K562 (cell line): ENCODE measurements around the gene C1orf167. TPM values are rescaled to one million over a fixed set of nuclear protein-coding genes. Genes with fewer than 3 reads are reported as not detected.

Experiments used
- E2F5 ChIP-seq: sonication (generic); formaldehyde crosslinking; IDR thresholded peaks from 2 replicates; pipeline ENCODE4 v1.8.0; 2022; ENCODE audit warnings: mild to moderate bottlenecking, missing genetic modification reagents
- EGR1 ChIP-seq: fragments of 450-650 bp; conservative IDR thresholded peaks from 2 replicates; pipeline ENCODE4 v1.6.1; 2017; ENCODE audit warnings: mild to moderate bottlenecking
- EP300 ChIP-seq: IDR thresholded peaks from 2 replicates; pipeline ENCODE4 v1.6.1; 2012; ENCODE audit warnings: low read length, improper control_type of control experiment
- HDAC8 ChIP-seq: fragments of 450-650 bp; IDR thresholded peaks from 2 replicates; pipeline ENCODE4 v1.6.1; 2016; ENCODE audit warnings: mild to moderate bottlenecking, missing genetic modification characterization, moderate library complexity, missing compliant biosample characterization
- NCOA2 ChIP-seq, 2 experiments: fragments of 450-650 bp; IDR thresholded peaks; 2 replicates each; pipeline ENCODE4 v1.6.1; 2018; ENCODE audit warnings: mild to moderate bottlenecking in 2 of 2, moderate library complexity in 1 of 2; ENCODE audit not compliant: partially characterized antibody in 2 of 2
- NONO ChIP-seq, 2 experiments: fragments of 200-400 bp in 1 of 2; fragments of 450-650 bp in 1 of 2; formaldehyde crosslinking in 1 of 2; IDR thresholded peaks; 2 replicates each; pipeline ENCODE4 v1.6.1; 2017; ENCODE audit warnings: low read depth in 2 of 2, mild to moderate bottlenecking in 2 of 2, moderate library complexity in 2 of 2, low read length in 1 of 2
- RFX5 ChIP-seq: IDR thresholded peaks from 2 replicates; pipeline ENCODE4 v1.6.1; 2011; ENCODE audit warnings: low read depth, mild to moderate bottlenecking, improper control_type of control experiment, low read length
- STAT6 ChIP-seq: sonication (generic); formaldehyde crosslinking; IDR thresholded peaks from 2 replicates; pipeline ENCODE4 v1.8.1; 2023; ENCODE audit warnings: mild to moderate bottlenecking, missing genetic modification reagents
- ZBTB11 ChIP-seq, 3 experiments: fragments of 200-800 bp in 1 of 3; fragments of 250-450 bp in 1 of 3; fragments of 450-650 bp in 1 of 3; sonication (Bioruptor Pico) in 1 of 3; sonication (Bioruptor generic) in 1 of 3; formaldehyde crosslinking in 1 of 3; IDR thresholded peaks; 2 replicates each; pipeline versions ENCODE4 v1.6.1 to v1.8.0; 2016 to 2022; ENCODE audit warnings: mild to moderate bottlenecking in 2 of 3, missing genetic modification characterization in 2 of 3, missing compliant biosample characterization in 1 of 3, moderate library complexity in 1 of 3
- ZFPM2 ChIP-seq: fragments of 250-450 bp; sonication (Bioruptor Pico); IDR thresholded peaks from 2 replicates; pipeline ENCODE4 v1.5.1; 2022; ENCODE audit warnings: mild to moderate bottlenecking
- ZFX ChIP-seq: sonication (generic); formaldehyde crosslinking; IDR thresholded peaks from 2 replicates; pipeline ENCODE4 v1.8.0; 2022; ENCODE audit warnings: mild to moderate bottlenecking, missing genetic modification reagents, moderate library complexity
- ZNF134 ChIP-seq: fragments of 250-450 bp; sonication (Bioruptor Pico); conservative IDR thresholded peaks from 2 replicates; pipeline ENCODE4 v1.4.0; 2020
- ZNF253 ChIP-seq: fragments of 250-450 bp; sonication (Bioruptor Pico); conservative IDR thresholded peaks from 2 replicates; pipeline ENCODE4 v1.6.1; 2021; ENCODE audit warnings: mild to moderate bottlenecking
- ZNF347 ChIP-seq: fragments of 450-650 bp; formaldehyde crosslinking; IDR thresholded peaks from 2 replicates; pipeline ENCODE4 v1.4.0; 2020; ENCODE audit warnings: low read depth, mild to moderate bottlenecking, moderate library complexity
- ZNF589 ChIP-seq: fragments of 200-800 bp; sonication (Bioruptor generic); IDR thresholded peaks from 2 replicates; pipeline ENCODE4 v1.6.1; 2016; ENCODE audit warnings: low read depth, missing genetic modification characterization, missing compliant biosample characterization
- ZNF639 ChIP-seq, 2 experiments: fragments of 200-800 bp in 1 of 2; sonication (Bioruptor generic) in 1 of 2; sonication (generic) in 1 of 2; formaldehyde crosslinking in 1 of 2; IDR thresholded peaks in 1 of 2; conservative IDR thresholded peaks in 1 of 2; 2 replicates each; pipeline versions ENCODE4 v1.5.0 to v1.6.1; 2016 to 2020; ENCODE audit warnings: missing compliant biosample characterization in 1 of 2, missing genetic modification characterization in 1 of 2, missing genetic modification reagents in 1 of 2
- ZNF644 ChIP-seq: fragments of 200-800 bp; sonication (Bioruptor generic); IDR thresholded peaks from 2 replicates; pipeline ENCODE4 v1.6.1; 2016; ENCODE audit warnings: low read depth, missing genetic modification characterization, missing compliant biosample characterization
- polyA plus RNA-seq, 8 experiments: library from polyadenylated mRNA; depleted of rRNA in 4 of 8; stranded (reverse) in 5 of 8; unstranded in 3 of 8; fragments of >200 nt; fragmentation: Nextera tagmentation in 2 of 8; fragmentation: Illumina TruSeq in 1 of 8; extraction: Ambion mirVana in 2 of 8; extraction: Trizol in 1 of 8; gene quantifications; 2 replicates each; pipeline versions ENCODE4 v1.2.1 to v1.2.3, GENCODE V29; 2011 to 2014; ENCODE audit warnings: inconsistent platforms in 1 of 8, missing spikeins in 1 of 8
- total RNA-seq, 7 experiments: library from RNA; depleted of rRNA in 6 of 7; stranded (reverse); fragments of >200 nt in 6 of 7; fragmentation: Illumina TruSeq in 2 of 7; extraction: Trizol in 2 of 7; gene quantifications; 2 replicates each; pipeline versions ENCODE4 v1.2.1 to v1.2.3, GENCODE V29; 2011 to 2021; ENCODE audit warnings: low replicate concordance in 1 of 7

The C1orf167 gene
- total and polyA plus RNA-seq, 9 of the 15 experiments (the other 6 are each of a cell fraction or from before 2014, with no cell fraction given): 0.22 to 0.86 (median 0.31) TPM; not detected in 2

GRCh38 chr1:11800756-11801433 lies 38.9 kb downstream of the C1orf167 start (continued):
- TF ChIP-seq HDAC8 (tag) (0 out of 2 replicates have a peak, but pooled peaks have one; percentile 35), STAT6 (CRISPR knock-in tag) (no peak), EGR1 (no peak), ZNF644 (tag) (peak; percentile 74; the same call in 1 of the 2 replicates), ZNF253 (no peak), RFX5 (no peak), ZNF347 (CRISPR knock-in tag) (peak; percentile 55; the same call in 1 of the 2 replicates), ZNF589 (CRISPR knock-in tag) (peak; percentile 42; the same call in 1 of the 2 replicates), NONO (IDR thresholded peaks at IDR 0.05; ENCODE audit: low read depth in 2 of 2, low read length in 1 of 2) (no peak), ZNF639 (CRISPR knock-in tag; conservative IDR thresholded peaks at IDR 0.05 in 1 of 2, IDR thresholded peaks at IDR 0.05 in 1 of 2) (peak in 1 of 2 experiments; percentile 69; a peak in 2 of 4 replicates), ZFX (no peak), ZFPM2 (no peak), ZBTB11 (CRISPR knock-in tag; IDR thresholded peaks at IDR 0.05) (peak in 1 of 3 experiments; percentile 80; a peak in 2 of 6 replicates), EP300 (no peak), NCOA2 (IDR thresholded peaks at IDR 0.05; ENCODE audit: partially characterized antibody in 2 of 2) (no peak), E2F5 (0 out of 2 replicates have a peak, but pooled peaks have one; percentile 62), ZNF134 (CRISPR knock-in tag) (0 out of 2 replicates have a peak, but pooled peaks have one; percentile 5)
